Medulla oblongata (tissue), 1 donor: Measurements from ENCODE around the gene POU2AF1.
A peak's percentile ranks its signal among the peaks of the same experiment; 100 is the strongest.

Source experiments
- DNase-seq: peaks from one replicate; pipeline ENCODE4 v3.0.0-alpha.2; 2015; ENCODE audit errors: extremely low spot score

The POU2AF1 gene

GRCh38 chr11:111386611-111387150 is 7.6 kb upstream of the POU2AF1 start:
- DNase-seq: no peak

GRCh38 chr11:111384494-111384893 is 5.4 kb upstream of the POU2AF1 start:
- no peak for DNase-seq

- DNase-seq: no peak
These were observed 3.4 kb upstream of the POU2AF1 start for GRCh38 chr11:111382451-111382850.

- DNase-seq: no peak
These were observed 594 bp upstream of the POU2AF1 start for GRCh38 chr11:111379602-111380136.

GRCh38 chr11:111378185-111378860 is 752 bp downstream of the POU2AF1 start:
- DNase-seq: no peak

- DNase-seq: no peak
These were observed 2.7 kb downstream of the POU2AF1 start for GRCh38 chr11:111376181-111376871.

- no peak for DNase-seq
These were observed 5.5 kb downstream of the POU2AF1 start for GRCh38 chr11:111373590-111373989.

- peak; percentile 58 for DNase-seq
These were observed 6.5 kb downstream of the POU2AF1 start for GRCh38 chr11:111372538-111372937.

GRCh38 chr11:111370902-111371578 is 8.0 kb downstream of the POU2AF1 start:
- DNase-seq: no peak

GRCh38 chr11:111370270-111370901 is 8.7 kb downstream of the POU2AF1 start:
- DNase-seq: no peak

GRCh38 chr11:111368285-111368560 is 10.9 kb downstream of the POU2AF1 start:
- DNase-seq: no peak

GRCh38 chr11:111367411-111368284 is 11.4 kb downstream of the POU2AF1 start:
- no peak for DNase-seq

- DNase-seq: no peak
These were observed 12.3 kb downstream of the POU2AF1 start for GRCh38 chr11:111366560-111367410.

GRCh38 chr11:111365722-111366559 is 13.1 kb downstream of the POU2AF1 start:
- no peak for DNase-seq

GRCh38 chr11:111364503-111364902 is 14.6 kb downstream of the POU2AF1 start:
- no peak for DNase-seq

GRCh38 chr11:111363985-111364384 is 15.1 kb downstream of the POU2AF1 start:
- no peak for DNase-seq

GRCh38 chr11:111362887-111363411 is 16.1 kb downstream of the POU2AF1 start:
- DNase-seq: no peak

- DNase-seq: no peak
These were observed 17.2 kb downstream of the POU2AF1 start for GRCh38 chr11:111361874-111362273.
